Stimulated activated CD8-positive, alpha-beta memory T cell treated with anti-CD3 and anti-CD28 coated beads, Interleukin-15, amount 100 ng/mL, for 4 hours (primary cell): ENCODE results near the gene RTP3.
"Not testable (repeated sequence)": the region's sequence is repeated elsewhere in the genome, so short reads cannot be mapped to it uniquely, and the experiment has no call there.

Experiments
- DNase-seq, 2 donors: peaks; one replicate each; pipeline ENCODE4 v3.0.0-alpha.2; 2020; ENCODE audit warnings: low read depth in 2 of 2

The RTP3 gene

DNA sequence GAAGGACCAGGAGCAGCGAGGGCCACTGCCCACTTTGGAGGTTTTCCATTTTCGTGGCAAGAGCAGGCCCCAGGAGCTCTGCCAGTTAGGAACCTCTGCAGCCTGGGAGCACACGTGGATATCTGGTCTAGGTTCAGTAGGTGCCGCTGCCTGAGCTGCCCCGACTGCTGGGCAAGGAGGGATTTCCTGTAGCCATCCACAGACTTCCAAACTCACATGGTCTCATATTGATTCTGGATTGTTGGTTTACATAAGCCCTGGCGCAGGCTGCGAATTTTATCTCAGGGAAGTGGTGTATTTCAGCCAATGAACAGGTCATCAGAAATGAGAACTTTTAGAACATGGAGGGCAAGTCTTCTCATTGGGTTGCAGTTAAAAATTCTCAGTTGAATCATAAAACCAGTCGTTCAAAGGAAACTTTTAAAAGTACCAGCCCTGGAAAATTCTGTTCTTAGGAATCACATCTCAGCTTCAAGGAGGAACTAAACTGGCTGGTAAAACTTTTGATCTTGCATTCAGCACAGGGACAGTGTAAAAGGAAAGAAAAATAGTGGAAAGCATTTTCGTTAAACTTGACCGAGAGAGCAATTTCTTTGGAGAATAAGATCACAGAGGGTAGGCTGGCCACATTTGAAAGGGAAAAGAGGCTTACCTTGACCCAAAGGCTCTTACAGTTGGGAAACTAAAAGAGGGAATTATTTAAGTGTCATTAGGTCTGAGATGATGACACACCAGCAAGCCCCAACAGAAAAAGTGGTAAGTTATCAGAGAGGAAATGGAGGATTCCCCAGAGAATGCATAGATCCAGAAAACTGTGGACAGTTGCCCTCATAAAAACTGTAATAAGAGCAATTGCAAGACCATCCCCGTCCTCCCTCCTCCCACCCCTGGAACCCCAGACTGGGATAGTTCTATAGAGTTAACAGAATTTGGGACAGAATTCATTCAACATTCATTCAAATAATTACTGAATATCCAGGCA lies 6.4 kb upstream of the RTP3 start:
- no peak for DNase-seq

DNA sequence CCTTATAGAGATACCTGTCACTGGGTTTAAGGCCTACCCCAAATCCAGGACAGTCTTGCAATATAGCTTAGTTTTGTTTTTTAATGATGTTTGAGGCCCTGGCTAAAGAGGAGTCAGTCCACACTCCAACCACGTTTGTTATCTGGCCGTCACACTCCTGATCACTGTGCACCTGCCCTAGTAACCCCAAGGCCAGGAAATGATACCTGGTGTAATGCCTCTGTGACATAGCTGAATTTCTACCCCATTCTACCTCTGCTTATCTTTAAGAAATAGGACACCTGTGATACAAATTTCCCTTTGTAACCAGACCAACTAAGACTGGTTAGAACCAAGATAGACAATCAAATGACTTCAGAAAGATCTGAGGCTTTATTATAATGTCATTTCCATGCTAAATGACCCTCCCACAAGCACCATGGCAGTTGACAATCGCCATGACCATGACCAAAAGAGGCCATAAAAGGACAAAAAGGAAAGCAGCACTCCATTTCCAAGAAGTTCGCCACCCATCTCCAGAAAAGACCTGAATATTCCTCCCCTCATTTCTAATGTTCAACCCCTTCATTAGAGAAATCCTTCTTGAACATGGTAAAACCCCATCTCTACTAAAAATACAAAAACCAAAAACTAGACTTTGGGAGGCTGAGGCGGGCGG lies 4.8 kb upstream of the RTP3 start:
- no peak for DNase-seq

DNA sequence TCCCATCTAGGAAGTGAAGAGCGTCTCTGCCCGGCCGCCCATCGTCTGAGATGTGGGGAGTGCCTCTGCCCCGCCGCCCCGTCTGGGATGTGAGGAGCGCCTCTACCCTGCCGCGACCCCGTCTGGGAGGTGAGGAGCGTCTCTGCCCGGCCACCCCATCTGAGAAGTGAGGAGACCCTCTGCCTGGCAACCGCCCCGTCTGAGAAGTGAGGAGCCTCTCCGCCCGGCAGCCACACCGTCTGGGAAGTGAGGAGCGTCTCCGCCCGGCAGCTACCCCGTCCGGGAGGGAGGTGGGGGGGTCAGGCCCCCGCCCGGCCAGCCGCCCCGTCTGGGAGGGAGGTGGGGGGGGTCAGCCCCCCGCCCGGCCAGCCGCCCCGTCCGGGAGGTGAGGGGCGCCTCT lies 3.3 kb upstream of the RTP3 start:
- DNase-seq, result not testable (repeated sequence)

DNA sequence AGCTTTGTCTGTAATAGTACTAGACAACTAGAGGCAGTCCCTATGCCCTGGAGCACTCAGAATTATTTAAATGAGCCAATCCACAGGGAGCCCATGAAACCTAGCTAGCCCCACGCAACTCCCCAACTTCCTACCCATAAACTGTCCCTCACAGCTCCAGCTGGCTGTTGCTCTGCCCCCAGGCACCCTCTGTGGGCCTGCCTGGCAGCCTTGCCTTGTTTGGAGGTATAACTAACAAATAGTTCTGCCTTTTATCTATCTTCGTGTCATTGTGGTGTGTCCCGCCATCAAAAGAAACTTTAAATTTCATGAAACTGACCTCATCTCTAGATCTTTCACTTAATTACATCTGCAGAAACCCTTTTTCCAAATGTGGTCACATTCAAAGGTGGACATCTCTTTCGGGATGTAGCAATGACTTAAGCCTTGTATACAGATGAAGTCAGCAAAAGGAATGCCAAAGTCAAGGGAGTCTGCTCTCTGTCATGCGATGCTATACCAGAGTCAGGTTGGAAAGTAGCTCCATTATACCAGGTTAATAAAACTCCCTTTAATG lies 1.8 kb upstream of the RTP3 start:
- DNase-seq, result no peak

DNA sequence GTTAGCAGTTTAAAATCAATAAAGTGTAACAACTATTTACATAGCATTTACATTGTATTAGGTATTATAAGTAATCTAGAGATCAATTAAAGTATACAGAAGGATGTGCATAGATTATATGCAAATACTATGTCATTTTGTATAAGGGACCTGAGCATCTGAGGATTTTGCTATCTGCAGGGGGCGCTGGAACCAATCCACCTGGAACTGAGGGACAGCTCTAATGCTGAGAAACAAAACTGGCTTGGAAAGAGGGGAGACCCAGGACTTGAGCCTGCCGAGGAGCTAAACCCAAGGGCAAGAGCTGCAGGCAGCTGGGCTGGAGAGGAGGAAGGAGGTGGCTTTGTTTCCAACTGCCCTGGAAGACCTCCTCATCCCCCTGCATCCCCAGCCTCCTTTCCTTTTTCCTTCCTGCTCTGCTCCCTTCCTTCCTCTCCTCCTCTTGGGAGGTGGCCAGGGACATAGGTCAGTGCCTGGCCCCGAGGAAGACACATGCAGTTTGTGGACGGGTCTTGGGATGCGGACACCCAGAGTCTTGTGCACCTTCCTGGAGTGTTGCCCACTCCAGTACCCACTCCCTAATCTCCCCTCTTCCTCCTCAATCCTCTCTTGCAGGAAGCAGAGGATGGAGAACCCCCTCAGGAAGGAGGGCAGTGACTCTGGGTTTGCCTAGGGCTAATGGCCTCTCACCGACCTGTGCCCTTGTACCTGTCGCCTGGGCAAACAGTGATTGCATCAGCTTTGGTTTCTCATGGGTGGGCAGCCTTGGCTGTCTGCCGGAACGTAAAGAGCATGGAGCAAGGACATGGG lies 825 bp upstream of the RTP3 start:
- DNase-seq, result peak in 1 of 2 donors; percentile 17

DNA sequence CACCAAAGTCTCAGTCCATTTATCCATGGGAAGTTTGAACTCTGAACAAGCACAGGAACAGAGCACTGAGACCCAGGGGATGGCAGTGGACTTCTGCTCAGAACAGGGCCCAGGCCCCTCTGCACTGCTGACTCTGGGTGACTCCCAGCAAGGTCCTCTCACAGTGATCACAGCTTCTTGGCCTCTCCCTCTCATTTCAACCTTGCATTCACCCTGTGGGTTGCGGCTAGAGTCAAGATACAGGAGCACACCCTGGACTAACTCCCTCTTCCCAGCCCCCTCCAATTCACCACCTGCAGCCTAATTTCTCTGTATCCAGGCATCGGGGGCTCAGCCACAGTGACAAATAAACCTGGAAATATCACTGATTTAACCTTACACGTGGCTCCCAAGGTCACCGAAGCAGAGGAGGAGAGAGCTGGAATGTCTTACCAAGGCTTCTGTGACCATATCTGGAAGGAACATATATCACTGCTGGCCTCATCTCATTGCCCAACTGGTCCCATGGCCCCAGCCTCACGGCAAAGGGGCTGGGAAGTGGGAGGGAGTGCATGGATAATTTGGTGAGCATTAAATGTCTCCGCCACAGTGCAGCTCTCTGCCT lies 1.2 kb downstream of the RTP3 start:
- no peak for DNase-seq

DNA sequence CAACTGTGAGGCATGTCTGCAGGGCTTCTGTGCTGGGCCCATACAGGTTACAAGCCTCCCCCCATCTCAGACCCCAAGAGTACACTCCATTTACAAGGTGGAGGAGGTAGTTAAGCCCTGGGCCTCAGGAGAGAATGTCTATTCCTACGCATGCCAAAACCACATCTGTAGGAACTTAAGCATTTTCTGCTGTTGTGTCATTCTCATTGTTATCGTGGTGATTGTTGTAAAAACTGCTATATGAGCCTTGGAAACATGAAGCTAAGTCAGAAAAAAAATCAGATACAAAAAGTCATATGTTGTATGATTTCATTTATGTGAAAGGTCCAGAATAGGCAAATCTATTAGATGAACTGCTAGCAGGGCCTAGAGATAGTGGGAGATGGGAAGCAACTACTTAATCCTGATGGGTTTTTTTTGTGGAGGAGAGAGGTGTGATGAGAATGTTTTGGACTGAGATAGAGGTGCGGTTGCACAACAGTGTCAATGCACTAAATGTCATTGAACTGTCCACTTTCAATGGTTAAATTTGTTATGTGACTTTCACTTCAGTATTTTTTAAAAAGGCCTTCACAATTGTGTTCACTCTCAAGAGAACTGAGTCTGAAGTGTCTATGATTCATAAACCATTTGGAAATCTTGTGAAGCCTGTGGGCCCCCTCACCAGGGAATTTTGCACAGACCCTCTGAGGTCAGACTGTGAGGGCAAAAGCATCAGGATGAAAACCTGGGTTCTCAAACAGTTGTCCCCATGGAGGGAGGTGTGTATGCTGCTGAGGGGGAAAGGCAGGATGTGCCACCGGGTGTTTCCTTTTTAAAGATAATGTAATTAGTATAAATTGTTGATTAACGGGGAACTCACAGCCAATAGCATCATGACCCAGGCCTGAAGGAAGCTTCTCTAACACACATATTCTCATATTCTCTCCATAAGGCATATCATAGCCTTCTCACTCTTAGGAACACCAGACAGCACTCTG lies 3.2 kb downstream of the RTP3 start:
- no peak for DNase-seq

DNA sequence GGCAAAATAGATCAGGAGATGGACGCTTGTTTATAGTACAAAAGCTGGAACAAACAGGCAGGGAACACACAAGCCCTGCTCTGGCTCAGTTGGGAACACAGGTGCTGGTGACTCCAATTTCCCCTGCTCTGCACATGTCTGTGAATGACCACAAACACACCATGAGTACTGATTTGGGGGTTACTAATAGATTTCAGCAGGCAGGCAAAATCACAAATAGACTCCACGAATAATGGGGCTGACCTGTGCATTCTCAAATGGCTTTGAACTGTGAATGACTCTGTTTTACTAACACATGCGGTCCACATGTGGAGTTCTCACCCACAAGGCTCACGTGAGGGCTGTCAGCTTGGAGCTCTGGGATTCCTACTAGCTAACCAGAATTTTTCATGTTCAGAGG lies 3.9 kb downstream of the RTP3 start:
- DNase-seq, result no peak

DNA sequence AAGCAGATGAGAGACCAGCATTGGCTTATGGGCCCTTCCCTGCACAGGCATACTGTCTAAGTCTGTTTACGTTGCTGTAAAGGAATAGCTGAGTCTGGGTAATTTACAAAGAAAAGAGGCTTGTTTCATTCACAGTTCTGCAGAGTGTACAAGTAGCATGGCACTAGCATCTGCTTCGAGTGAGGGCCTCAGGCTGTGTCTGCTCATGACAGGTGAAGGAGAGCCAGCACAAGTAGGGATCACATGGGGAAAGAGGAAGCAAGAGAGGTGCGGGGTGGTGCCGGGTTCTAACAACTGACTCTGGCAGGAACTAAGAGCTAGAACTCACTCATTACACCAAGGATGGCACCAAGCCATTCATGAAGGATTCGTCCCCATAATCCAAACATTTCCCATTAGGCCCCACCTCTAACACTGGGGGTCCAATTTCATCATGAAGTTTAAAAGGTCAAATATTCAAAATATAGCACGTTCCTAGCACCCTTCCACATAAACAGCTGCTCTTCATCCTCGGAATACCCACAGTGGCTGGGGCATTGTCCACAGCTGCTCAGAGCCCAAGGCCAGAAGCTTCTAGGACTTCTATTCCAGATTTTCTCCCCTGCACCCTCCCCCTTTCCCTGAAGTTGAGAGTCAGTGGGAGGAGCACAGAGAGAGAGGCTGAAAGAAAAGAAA lies 5.6 kb downstream of the RTP3 start:
- DNase-seq, result no peak

DNA sequence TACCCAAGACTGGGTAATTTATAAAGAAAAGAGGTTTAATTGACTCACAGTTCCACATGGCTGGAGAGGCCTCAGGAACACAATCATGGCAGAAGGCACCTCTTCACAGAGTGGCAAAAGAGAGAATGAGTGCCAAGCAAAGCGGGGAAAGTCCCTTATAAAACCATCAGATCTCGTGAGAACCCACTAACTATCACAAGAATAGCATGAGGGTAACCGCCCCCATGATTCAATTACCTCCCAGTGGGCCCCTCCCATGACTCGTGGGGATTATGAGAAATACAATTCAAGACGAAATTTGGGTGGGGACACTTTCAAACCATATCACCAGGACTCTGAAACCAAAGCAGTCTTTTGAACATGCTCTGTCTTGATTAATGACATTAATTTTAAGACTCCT lies 7.0 kb downstream of the RTP3 start:
- DNase-seq, result peak in 1 of 2 donors; percentile 12

DNA sequence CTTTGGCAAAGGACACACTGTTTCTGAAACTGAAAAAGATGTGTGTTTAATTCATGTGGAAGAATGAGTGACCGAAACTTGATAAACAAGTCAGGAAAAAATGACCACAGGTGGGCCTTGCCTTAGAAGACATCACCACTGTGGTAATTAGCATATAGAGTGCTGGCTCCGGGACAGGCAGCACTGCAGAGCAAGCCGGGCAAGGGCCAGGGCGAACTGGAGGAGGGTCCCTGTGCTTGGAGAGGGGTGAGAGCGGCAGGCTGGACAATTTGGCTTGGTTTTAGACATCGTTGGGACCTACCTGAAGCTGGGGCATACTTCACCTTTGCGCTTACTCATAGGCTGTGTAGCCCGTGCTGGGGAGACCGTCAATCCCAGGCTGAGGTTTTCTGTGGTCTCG lies 8.2 kb downstream of the RTP3 start:
- DNase-seq, result no peak

DNA sequence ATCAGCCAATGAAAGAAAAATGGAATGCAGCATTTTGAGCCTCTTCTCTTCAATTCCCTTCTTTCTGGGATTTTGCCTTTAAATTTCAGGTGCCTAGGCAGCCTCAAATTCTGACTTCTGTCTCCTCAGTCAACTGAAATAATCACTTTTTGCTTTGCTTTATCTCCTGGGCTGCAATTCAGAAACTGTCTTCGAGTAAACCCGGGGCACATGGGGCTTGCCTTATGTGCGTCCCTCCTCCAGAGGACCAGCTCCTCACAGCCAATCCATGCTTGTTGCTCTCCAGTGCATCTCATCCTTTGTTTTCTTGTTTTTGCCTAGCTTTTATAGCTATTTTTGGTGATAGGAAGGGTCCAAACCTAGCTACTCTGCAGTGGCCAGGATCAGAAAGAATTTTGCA lies 8.8 kb downstream of the RTP3 start:
- no peak for DNase-seq

DNA sequence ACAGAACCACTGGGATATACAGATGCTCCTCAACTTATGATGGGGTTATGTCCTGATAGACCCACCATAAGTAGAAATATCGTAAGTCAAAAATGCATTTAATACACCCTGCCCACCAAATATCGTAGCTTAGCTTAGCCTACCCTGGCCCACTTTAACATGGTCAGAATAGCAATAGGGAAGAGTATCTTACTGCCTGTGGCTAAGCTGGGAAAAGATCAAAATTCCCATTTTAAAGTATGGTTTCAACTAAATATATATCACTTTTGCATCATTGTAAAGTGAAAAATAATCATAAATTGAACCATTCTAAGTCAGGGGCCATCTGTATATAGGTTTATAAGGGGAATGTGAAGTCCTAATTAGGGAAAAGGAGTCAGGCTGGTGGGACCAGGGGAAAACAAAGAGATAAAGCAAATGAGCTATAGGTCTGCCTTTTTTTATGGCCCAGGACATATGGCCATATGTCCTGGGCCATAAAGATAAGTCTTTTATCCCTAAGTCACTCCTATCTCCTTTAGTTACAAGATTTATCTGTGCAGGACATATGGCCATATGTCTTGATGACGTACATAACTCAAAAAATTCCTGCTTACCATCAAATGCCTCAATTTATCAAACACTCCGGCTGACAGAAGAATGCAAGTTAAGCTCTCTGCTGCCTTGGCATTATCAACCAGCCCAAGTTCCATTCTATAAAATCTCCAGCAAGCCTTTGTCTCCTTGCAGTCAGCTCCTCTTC lies 11.2 kb downstream of the RTP3 start:
- DNase-seq, result no peak

DNA sequence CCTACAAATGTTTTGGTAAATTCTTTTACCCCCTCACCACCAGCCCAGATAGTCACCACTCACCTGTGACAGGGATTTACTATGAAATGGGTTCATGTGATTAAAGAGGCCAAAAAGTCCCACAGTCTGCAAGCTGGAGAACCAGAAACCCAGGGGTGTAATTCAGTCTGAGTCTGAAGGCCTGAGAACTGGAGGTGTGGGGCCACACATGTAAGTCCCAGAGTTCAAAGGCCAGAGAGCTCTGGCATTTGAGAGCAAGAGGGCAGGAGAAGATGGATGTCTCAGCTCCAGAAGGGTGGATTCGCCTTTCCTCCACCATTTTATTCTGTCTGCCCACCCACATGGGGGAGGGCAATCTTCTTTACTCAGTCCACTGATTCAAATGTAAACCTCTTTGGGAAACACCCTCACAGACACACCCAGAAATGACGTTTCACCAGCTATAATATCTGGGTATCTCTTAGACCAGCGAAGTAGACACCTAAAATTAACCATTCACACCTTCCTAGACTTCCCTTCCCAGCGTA lies 11.9 kb downstream of the RTP3 start:
- no peak for DNase-seq

DNA sequence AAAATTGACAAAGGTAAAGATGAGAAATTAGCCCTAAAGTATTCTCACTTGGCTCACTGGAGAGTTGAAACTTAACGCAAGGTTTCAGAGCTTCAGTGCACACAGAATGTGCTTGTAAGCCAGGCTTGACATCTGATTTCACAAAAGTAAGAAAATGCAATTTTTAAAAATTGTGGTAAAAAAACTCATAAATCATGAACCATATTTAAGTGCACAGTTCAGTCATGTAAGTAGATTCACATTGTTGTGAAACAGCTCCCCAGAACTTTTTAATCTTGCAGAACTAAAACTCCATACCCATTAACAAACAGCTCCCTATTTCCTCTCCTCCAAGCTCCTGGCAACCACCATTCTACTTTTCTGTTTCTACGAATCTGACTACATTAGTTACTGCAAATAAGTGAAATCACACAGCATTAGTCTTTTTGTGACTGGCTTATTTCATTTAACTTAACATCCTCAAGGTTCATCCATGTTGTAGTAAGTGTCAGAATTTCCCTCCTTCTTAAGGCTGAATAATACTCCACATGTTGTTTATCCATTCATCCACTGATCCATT lies 14.5 kb downstream of the RTP3 start:
- DNase-seq, result no peak

DNA sequence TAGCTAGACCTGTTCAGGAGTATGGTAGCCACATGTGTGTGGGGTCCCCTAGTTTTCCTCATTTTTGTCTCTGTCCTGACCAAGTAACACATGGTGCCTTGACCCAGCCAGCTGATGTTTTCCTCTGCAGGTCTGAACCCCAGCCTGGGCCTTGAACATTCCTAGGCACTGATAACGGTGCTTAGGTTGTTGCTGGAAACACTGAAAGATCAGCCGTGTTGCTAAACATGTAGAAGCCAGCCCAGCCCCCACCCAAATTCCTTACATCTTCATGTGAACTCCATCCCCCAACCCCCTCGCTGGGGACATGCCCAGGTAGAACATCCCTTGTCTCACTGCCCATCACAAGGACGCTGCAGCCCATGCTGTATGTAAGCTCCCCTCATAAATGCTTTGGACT lies 18.7 kb downstream of the RTP3 start:
- no peak for DNase-seq

DNA sequence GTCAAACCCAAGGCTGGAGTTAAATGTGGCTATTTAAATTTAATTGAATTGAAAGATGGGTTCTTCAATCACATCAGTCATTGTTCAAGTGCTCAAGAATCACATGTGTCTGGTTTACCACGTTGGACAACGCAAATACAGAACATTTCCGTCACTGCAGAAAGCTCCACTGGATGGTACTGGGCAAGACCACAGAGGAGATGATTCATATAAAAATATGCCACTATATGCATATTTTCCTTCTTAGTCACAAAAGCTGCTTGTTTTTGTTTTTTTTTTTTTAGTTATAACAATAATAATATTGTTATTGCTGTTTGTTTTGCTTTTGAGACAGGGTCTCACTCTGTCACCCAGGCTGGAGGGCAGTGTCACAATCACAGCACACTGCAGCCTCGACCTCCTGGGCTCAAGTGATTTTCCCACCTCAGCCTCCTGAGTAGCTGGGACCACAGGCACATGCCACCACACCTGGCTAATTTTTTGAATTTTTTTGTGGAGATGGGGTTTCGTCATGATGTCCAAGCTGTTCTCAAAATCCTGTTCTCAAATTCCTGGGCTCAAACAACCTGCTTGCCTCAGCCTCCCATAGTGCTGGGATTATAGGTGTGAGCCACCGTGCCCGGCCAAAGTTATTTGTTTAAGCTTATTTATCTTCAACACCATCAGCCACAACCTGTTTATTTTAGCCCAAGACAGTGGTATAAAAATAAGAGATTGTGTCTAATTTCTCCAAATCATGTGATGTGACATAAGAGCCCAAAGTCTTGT lies 19.4 kb downstream of the RTP3 start:
- no peak for DNase-seq

DNA sequence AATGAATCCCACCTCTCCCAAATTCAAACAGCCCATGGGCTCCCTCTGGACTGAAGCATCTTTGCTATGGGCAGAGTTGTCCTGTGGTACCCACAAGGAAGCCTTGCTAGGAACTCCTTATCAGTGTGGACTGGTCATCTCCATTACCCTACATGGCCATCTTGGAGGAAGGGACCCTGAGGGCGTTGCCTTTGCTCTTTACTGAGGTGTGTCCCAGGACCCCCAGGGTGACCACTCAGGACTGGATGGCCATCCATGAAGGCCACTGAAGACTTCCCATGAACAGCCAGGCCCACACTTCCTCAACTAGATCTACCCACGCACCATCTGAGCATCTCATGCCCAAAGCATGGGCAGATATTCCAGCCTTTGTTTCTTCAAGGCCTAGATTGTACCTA lies 20.0 kb downstream of the RTP3 start:
- no peak for DNase-seq
